Esophagus muscularis mucosa (tissue), 3 donors: ENCODE measurements around the gene TP53RK.

ENCODE experiments used
- CTCF ChIP-seq, 3 experiments: fragments of 200-600 bp in 2 of 3; fragments of 450-650 bp in 1 of 3; sonication (generic) in 2 of 3; IDR thresholded peaks; one replicate each; pipeline ENCODE4 v1.5.1; 2017 to 2019; ENCODE audit warnings: antibody characterized with exemption in 3 of 3, mild to moderate bottlenecking in 2 of 3, moderate library complexity in 1 of 3
- EP300 ChIP-seq: sonication (generic); formaldehyde crosslinking; IDR thresholded peaks from one replicate; pipeline ENCODE4 v1.6.1; 2017; ENCODE audit warnings: antibody characterized with exemption

- TF ChIP-seq EP300 (no peak), CTCF (IDR thresholded peaks at IDR 0.05) (no peak)
These were observed 50.4 kb downstream of the TP53RK start for GRCh38 chr20:46638898-46639274.
